GM18861 (cell line): ENCODE measurements around the gene DOLPP1.
"Not testable (repeated sequence)": the region's sequence is repeated elsewhere in the genome, so short reads cannot be mapped to it uniquely, and the experiment has no call there.

ENCODE experiments used
- ATAC-seq: cut with Tn5 transposase; IDR thresholded peaks from one replicate; pipeline ENCODE4 v1.9.1; 2021; ENCODE audit not compliant: unreplicated experiment

The DOLPP1 gene

GRCh38 chr9:129109952-129110739 lies 29.2 kb downstream of the DOLPP1 start:
- peak; percentile 20 for ATAC-seq

DNA sequence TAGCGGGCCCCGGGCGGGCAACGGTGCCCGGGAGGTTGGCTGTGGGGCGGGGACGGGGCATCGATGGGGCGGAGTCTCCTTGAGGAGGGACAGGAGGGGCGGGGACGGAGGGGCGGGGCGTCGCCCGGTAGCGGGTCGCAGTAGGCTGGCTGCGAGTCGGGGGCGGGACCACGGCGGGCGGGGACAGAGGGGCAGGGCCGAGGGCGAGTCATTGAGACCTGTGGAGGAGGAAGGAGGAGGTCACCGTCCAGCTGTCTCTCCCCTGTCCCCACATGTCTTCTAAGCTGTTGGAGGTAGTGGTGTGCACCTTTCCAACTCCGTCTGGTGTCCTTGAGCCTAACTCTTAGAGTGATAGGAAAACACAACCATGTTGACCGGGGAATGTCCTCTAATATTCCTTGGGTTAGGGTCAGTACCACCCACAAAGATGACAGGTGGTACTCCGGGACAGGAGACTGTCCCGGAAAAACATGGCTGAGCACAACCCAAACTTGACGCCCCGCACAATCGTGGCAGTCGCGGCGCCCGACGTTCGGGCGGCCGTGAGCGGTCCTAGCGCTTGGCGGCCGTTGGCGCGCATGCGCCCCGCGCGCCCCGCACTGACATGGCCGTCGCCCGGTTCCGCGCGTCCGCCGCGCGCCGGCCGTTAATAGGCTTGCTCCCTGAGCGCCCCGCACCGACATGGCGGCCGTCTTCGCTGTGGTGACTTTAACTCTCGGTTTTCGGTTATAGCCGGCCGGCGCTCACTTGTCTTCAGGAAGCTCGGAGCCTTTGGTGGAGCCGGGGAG lies 30.0 kb downstream of the DOLPP1 start, which contains the start of the genes CRAT and PTPA:
TSS of gene CRAT (minus strand) at position 54 of the 788 bp plus-strand sequence. CDS start 284 bp downstream, outside the sequence.
TSS of gene PTPA (plus strand) at position 676 of the 788 bp plus-strand sequence. CDS start 186 bp downstream, outside the sequence.
- peak; percentile 59 for ATAC-seq

DNA sequence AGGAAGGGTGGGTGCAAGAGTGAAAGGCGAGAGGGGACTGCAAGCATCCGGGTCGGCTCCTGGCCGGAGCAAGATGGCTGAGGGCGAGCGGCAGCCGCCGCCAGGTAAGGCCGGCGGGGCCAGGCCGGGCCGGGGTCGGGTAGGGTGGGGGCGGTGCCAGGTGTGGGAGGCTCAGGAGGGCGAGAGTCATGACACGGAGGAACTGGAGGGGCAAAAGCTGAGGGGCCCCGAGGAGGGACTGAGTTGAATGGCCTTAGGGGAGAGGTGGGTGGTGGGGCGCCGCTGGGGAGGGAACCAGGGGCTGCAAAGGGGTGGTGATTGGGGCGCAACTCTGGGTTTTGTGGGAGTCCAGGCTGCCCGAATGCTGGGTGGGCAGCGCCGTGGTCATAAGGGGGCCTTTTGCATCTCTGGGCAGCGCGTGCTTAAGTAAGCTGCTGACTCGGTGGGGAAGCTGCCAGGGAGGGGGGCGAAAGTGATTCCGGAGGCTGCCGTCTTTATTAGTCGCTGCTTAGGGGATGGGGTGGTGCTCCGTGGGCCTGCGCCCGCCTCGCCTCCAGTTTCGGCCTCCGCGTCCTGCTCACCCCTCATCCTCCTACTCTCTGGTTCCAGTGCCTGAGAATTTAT lies 30.7 kb downstream of the DOLPP1 start:
- no peak for ATAC-seq

GRCh38 chr9:129112526-129112925 lies 31.6 kb downstream of the DOLPP1 start:
- ATAC-seq, result not testable (repeated sequence)

- no peak for ATAC-seq
Observed at GRCh38 chr9:129113645-129114304, 32.9 kb downstream of the DOLPP1 start.

GRCh38 chr9:129118799-129119198 lies 37.9 kb downstream of the DOLPP1 start:
- no peak for ATAC-seq

DNA sequence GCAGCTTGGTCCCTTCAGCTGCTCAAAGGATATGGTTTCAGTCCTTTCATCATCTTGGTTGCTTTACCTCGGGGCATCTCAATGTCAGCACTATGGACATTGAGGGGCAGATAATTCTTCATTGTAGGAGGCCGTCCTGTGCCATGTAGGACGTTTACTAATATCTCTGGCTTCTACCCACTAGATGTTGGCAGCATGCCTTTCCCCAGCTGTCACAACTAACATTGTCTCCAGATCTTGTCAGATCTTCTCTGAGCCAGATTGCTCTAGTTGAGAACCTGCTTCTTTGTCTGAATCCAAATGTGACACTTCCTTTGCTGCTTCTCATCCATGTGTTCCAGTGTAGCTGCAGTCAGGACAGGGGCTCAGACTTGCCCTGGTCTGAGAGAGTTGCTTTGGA lies 40.6 kb downstream of the DOLPP1 start:
- ATAC-seq, result no peak

DNA sequence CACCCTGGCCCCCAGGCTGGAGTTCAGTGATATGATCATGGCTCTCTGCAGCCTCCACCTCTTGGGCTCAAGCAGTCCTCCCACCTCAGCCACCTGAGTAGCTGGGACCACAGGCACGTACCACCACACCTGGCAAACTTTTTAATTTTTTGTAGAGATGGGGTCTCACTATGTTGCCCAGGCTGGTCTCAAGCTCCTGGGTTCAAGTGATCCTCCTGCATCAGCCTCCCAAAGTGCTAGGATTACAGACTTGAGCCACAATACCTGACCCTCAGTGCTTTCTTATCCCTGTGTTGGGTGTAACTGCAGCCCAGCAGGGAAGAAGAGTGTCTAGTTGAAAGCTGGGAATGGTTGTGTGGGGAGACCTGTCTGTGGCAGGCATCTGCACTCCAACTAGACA lies 41.2 kb downstream of the DOLPP1 start:
- ATAC-seq, result no peak

DNA sequence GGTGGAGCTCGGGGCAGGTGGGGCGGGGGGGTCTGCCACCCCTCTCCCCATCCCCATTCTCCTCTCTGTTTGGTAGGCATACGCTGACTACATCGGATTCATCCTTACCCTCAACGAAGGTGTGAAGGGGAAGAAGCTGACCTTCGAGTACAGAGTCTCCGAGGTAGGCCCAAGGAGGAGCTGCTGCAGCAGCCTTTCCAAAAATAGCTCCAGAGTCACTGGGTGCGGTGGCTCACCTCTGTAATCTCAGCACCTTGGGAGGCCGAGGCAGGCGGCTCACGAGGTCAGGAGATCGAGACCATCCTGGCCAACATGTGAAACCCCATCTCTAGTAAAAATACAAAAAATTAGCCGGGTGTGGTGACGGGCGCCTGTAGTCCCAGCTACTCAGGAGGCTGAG lies 42.1 kb downstream of the DOLPP1 start:
- not testable (repeated sequence) for ATAC-seq

DNA sequence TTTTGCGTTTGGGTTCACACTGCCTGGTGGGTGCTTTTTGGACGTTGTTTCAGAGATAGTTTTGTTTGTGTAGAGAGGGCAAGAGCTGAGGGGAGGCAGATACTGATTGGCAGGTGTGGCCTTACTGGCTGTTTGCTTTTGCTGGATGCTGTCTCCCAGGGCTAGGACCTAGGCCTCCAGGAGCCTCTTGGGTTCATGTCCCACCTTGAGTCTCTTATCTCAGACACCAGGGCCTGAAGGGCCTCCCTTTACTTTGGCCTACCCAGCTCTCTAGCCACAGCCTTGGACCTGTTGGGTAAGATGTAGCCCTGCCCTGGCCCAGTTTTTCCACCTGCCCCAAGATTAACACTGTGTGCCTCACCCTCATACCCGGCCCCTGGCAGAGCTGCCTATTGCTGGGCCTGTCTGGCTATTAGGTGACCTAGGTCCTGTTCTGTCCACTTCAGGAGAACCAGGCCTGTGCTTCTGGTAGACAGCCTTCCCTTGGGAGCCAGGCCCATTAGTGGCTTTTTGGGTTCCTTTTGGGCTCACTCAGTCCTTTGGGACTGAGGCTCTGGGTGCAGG lies 43.7 kb downstream of the DOLPP1 start:
- no peak for ATAC-seq

- peak; percentile 62 for ATAC-seq
Observed at GRCh38 chr9:129125478-129125877, 44.6 kb downstream of the DOLPP1 start.

DNA sequence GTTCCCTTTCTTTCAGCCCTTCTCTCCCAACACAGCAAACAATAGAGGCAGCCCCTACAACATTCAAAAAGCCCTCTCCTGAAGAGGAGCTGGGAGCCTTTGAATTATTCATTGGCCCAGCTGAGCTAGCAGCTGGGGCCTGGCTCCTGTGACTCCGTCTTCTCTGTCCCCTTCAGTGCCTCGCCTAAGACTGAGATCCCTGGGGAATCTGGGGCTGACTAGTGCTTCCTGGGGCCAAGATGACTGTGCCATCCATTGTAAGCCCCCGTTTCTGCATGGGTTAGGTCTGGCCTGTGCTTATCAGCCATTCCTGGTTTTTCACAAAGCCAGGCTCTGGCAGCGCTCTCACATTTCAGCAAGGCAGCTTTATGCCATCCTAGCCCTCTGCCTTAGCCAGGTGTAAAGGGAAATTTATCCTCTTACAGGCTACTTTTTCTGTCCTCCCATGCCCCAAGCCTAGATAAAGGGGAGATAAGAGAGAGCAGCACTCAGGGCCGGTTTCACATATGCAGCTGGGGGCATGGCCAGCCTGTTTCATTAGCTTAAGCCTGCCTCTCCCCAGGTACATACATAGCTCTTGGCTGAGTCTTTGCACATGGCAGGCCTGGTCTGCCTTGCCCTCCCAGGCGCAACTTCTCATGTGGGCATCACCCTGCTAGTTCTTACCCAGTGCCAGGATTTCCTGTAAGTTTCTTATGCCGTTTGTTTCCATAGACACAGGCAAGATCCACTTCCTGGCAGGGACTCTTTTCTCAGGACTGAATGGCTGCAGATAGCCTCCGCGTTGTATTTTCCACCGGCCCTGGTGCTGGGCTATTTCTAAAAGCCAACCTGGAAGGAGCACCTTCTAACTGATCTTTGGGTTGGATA lies 46.1 kb downstream of the DOLPP1 start:
- ATAC-seq, result no peak

GRCh38 chr9:129128689-129129088 lies 47.8 kb downstream of the DOLPP1 start:
- no peak for ATAC-seq

DNA sequence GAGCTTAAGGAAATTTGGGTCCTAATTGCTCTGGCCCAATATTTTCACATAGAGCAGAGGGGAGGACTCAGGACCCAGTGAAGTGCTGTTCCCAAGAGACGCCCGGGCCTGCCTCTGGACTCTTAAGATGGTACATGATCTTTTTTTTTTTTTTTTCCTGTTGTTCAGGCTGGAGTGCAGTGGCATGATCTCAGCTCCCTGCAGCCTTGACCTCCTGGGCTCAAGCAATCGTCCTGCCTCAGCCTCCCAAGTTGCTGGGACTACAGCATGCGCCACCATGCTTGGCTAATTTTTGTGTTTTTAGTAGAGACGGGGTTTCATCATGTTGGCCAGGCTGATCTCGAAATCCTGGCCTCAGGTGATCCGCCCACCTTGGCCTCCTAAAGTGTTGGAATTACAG lies 49.4 kb downstream of the DOLPP1 start:
- not testable (repeated sequence) for ATAC-seq

DNA sequence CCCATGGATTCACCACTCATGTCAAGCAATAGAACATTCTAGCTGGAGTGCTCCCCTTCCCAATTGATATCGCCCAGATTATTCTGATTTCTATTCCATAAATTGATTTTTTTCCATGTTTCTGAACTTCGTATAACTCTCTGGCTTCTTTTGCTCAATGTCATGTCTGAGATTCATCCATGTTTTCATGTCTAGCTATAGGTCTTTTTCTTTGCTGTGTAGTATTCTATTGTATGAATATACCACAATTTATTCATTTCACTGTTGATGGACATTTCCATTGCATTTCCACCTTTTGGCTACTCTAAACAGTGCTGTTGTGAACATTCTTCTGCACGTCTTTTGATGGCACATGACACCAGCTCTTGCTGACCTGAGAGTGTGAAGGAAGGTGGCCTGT lies 49.9 kb downstream of the DOLPP1 start:
- ATAC-seq, result no peak

DNA sequence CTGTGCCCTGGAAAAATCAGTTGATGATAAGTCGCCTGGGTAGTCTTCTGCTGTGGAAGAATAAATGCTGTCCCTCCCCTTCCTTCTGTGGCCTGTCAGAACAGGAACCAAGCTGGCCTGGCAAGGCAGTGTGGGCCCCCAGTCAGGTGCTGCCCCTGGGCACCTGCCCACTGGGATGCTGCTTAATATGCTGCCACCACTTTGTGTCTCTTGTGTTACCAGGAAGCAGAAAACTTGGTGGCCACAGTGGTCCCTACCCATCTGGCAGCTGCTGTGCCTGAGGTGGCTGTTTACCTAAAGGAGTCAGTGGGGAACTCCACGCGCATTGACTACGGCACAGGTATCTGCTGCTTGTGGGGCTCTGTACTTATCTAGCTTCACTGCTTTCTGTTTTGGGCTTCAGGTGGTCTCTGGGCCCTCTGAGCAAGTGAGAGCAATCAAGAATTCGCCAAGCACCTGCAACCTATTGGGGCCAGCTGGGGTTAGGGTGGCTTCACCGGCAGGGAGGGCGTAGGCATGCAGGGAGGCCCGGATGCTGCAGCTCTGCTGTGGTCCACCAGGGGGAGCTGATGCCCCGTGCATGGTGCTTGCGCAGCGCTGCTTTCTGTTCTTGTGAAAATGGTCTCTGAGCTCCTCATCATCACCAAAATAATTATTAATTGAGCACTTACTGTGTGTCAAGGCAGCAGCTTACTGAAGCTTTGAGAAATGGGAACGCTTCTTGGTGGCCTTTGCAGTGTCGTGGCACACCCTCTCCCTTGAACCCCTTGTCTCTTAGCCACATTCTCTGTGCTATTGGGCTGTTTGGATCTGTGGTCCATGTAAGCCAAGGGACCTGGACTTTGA lies 50.6 kb downstream of the DOLPP1 start:
- no peak for ATAC-seq

GRCh38 chr9:129133082-129133481 lies 52.2 kb downstream of the DOLPP1 start:
- no peak for ATAC-seq

GRCh38 chr9:129135476-129135875 lies 54.6 kb downstream of the DOLPP1 start:
- ATAC-seq, result no peak
